HG02852 (cell line): ENCODE data around the gene TECPR2.
"Not testable (repeated sequence)": the region's sequence is repeated elsewhere in the genome, so short reads cannot be mapped to it uniquely, and the experiment has no call there.

Source experiments
- ATAC-seq: cut with Tn5 transposase; IDR thresholded peaks from one replicate; pipeline ENCODE4 v1.9.1; 2021; ENCODE audit warnings: mild to moderate bottlenecking, moderate library complexity; ENCODE audit not compliant: unreplicated experiment

The TECPR2 gene

GRCh38 chr14:102525219-102525928 lies 162.6 kb downstream of the TECPR2 start:
- no peak for ATAC-seq

- no peak for ATAC-seq
These were observed 163.3 kb downstream of the TECPR2 start for GRCh38 chr14:102525929-102526497.

GRCh38 chr14:102528431-102529170 lies 165.9 kb downstream of the TECPR2 start:
- ATAC-seq: no peak

- ATAC-seq: no peak
These were observed 168.2 kb downstream of the TECPR2 start for GRCh38 chr14:102530828-102531478.

- no peak for ATAC-seq
These were observed 169.5 kb downstream of the TECPR2 start for GRCh38 chr14:102532204-102532658.

GRCh38 chr14:102537981-102538601 lies 175.3 kb downstream of the TECPR2 start:
- no peak for ATAC-seq

- no peak for ATAC-seq
These were observed 176.1 kb downstream of the TECPR2 start for GRCh38 chr14:102538602-102539543.

GRCh38 chr14:102539544-102540314 lies 177.0 kb downstream of the TECPR2 start:
- ATAC-seq: no peak

- ATAC-seq: no peak
These were observed 177.7 kb downstream of the TECPR2 start for GRCh38 chr14:102540315-102541028.

GRCh38 chr14:102541029-102541491 lies 178.3 kb downstream of the TECPR2 start:
- ATAC-seq: not testable (repeated sequence)

- no peak for ATAC-seq
These were observed 179.0 kb downstream of the TECPR2 start for GRCh38 chr14:102541771-102542170.

- ATAC-seq: no peak
These were observed 181.5 kb downstream of the TECPR2 start for GRCh38 chr14:102544046-102544746.

- ATAC-seq: no peak
These were observed 182.2 kb downstream of the TECPR2 start for GRCh38 chr14:102544747-102545460.

GRCh38 chr14:102545461-102546265 lies 182.9 kb downstream of the TECPR2 start:
- no peak for ATAC-seq

- no peak for ATAC-seq
These were observed 186.0 kb downstream of the TECPR2 start for GRCh38 chr14:102548616-102549240.

- ATAC-seq: not testable (repeated sequence)
These were observed 188.2 kb downstream of the TECPR2 start for GRCh38 chr14:102550927-102551401.
